Left lung (tissue), 10 donors: ENCODE results near the gene SCMH1. TPM values are rescaled to one million over a fixed set of nuclear protein-coding genes. Genes with fewer than 3 reads are reported as not detected.
A peak's percentile ranks its signal among the peaks of the same experiment; 100 is the strongest.

Experiments
- ATAC-seq: fragments of 200-7000 bp; cut with Tn5 transposase; one replicate; pipeline ENCODE4 v1.9.1; 2020; ENCODE audit warnings: moderate library complexity
- DNase-seq, 4 donors: peaks; one replicate each; pipeline ENCODE4 v3.0.0-alpha.2; 2013 to 2020
- H3K27ac ChIP-seq, 2 donors: fragments of 200-600 bp; sonication (generic) in 1 of 2; one replicate each; pipeline versions ENCODE4 v1.5.0 to v1.8.0; 2020 to 2021
- H3K27me3 ChIP-seq, 2 donors: fragments of 200-600 bp; sonication (generic) in 1 of 2; one replicate each; pipeline versions ENCODE4 v1.5.0 to v1.8.0; 2020 to 2021
- H3K36me3 ChIP-seq, 2 donors: fragments of 200-600 bp; sonication (generic) in 1 of 2; one replicate each; pipeline versions ENCODE4 v1.5.0 to v1.8.0; 2020 to 2021
- H3K4me1 ChIP-seq, 2 donors: fragments of 200-600 bp; one replicate each; pipeline ENCODE4 v1.8.0; 2021
- H3K4me3 ChIP-seq, 2 donors: fragments of 200-600 bp; sonication (generic) in 1 of 2; one replicate each; pipeline versions ENCODE4 v1.5.0 to v1.8.0; 2020 to 2021; ENCODE audit warnings: mild to moderate bottlenecking in 1 of 2
- H3K9me3 ChIP-seq, 2 donors: fragments of 200-600 bp; sonication (generic) in 1 of 2; one replicate each; pipeline versions ENCODE4 v1.5.0 to v1.8.0; 2020 to 2021
- CTCF ChIP-seq, 2 donors: fragments of 200-600 bp; sonication (generic) in 1 of 2; IDR thresholded peaks; one replicate each; pipeline versions ENCODE4 v1.5.0 to v1.8.0; 2021; ENCODE audit warnings: antibody characterized with exemption in 2 of 2
- intact Hi-C, 2 donors: fragments of 100-400 bp; cut with DNase I; formaldehyde crosslinking; loops; one replicate each; pipeline versions ENCODE4 v1.11.2 to v1.14.2; 2022
- polyA plus RNA-seq, 6 donors: library from polyadenylated mRNA; unstranded; fragments of 120-200 nt; gene quantifications; one replicate each; pipeline ENCODE4 v1.2.1, GENCODE V29; 2013; ENCODE audit not compliant: insufficient read length in 6 of 6
- total RNA-seq, 2 donors: library from RNA; stranded (reverse); fragmentation: NEBNext Ultra II Directional; extraction: Animal tissue kit (Norgen Biotek cat#: 25700); gene quantifications; one replicate each; pipeline ENCODE4 v1.2.1, GENCODE V29; 2021
- donor health status: DM: no; HTN: yes; CAD: no.
- donor health status: DM: no; HTN: no; CAD: no.

SCMH1 gene
- total and polyA plus RNA-seq, 8 donors: 27.8 to 56.1 (median 44.3) TPM

- Histone ChIP-seq H3K27me3 (no peaks in the 10 kb centered on the region), H3K36me3 (peaks cover 3 to 71% of the 10 kb centered on the region in 2 donors), H3K27ac (no peak overlapping the region), H3K4me1 (peaks cover 0 to 19% of the 10 kb centered on the region in 2 donors), H3K4me3 (no peak overlapping the region), H3K9me3 (no peaks in the 10 kb centered on the region)
- no peak for ATAC-seq
- no peak for DNase-seq
- intact Hi-C loops: no loop called here
- no peak for TF ChIP-seq CTCF (IDR thresholded peaks at IDR 0.05)
Observed at GRCh38 chr1:41015281-41015896, 226.7 kb downstream of the SCMH1 start.

GRCh38 chr1:41014871-41015270 lies 227.2 kb downstream of the SCMH1 start:
- H3K4me3 ChIP-seq: no peak overlapping the region
- H3K27ac ChIP-seq: no peak overlapping the region
- intact Hi-C loops: no loop called here
- DNase-seq: no peak
- no peaks in the 10 kb centered on the region for H3K9me3 ChIP-seq
- H3K4me1 ChIP-seq: peaks cover 0 to 19% of the 10 kb centered on the region in 2 donors
- peaks cover 3 to 76% of the 10 kb centered on the region in 2 donors for H3K36me3 ChIP-seq
- no peak for TF ChIP-seq CTCF (IDR thresholded peaks at IDR 0.05)
- ATAC-seq: no peak
- H3K27me3 ChIP-seq: no peaks in the 10 kb centered on the region

GRCh38 chr1:41013796-41014195 lies 228.3 kb downstream of the SCMH1 start:
- ATAC-seq (peak; percentile 66), DNase-seq (peak in 1 of 4 donors; percentile 13)
- intact Hi-C loops: no loop called here
- Histone ChIP-seq H3K9me3 (no peaks in the 10 kb centered on the region), H3K27me3 (no peaks in the 10 kb centered on the region), H3K36me3 (peaks cover 3 to 87% of the 10 kb centered on the region in 2 donors), H3K4me1 (peaks cover 0 to 19% of the 10 kb centered on the region in 2 donors), H3K4me3 (no peak overlapping the region), H3K27ac (peak overlapping the region in 1 of 2 donors; percentile 66)
- TF ChIP-seq CTCF (IDR thresholded peaks at IDR 0.05): no peak

- no peak for TF ChIP-seq CTCF (IDR thresholded peaks at IDR 0.05)
- Histone ChIP-seq H3K36me3 (peaks cover 3 to 90% of the 10 kb centered on the region in 2 donors), H3K4me3 (no peak overlapping the region), H3K9me3 (no peaks in the 10 kb centered on the region), H3K4me1 (peaks cover 0 to 19% of the 10 kb centered on the region in 2 donors), H3K27me3 (no peaks in the 10 kb centered on the region), H3K27ac (peak overlapping the region in 1 of 2 donors; percentile 66)
- intact Hi-C loops: no loop called here
- DNase-seq: no peak
- no peak for ATAC-seq
Observed at GRCh38 chr1:41013024-41013423, 229.1 kb downstream of the SCMH1 start.

GRCh38 chr1:41010345-41010744 lies 231.8 kb downstream of the SCMH1 start:
- no peak overlapping the region for H3K27ac ChIP-seq
- H3K36me3 ChIP-seq: peaks cover 3 to 90% of the 10 kb centered on the region in 2 donors
- no peak overlapping the region for H3K4me3 ChIP-seq
- no peaks in the 10 kb centered on the region for H3K27me3 ChIP-seq
- no peak for DNase-seq
- no peak for TF ChIP-seq CTCF (IDR thresholded peaks at IDR 0.05)
- H3K4me1 ChIP-seq: peaks cover 0 to 19% of the 10 kb centered on the region in 2 donors
- no peak for ATAC-seq
- H3K9me3 ChIP-seq: no peaks in the 10 kb centered on the region
- intact Hi-C loops: no loop called here
